Osteocyte (in vitro differentiated cells): Measurements from ENCODE around the gene FBXL7. TPM values are rescaled to one million over a fixed set of nuclear protein-coding genes. Genes with fewer than 3 reads are reported as not detected.

ENCODE experiments used
- DNase-seq: peaks from one replicate; pipeline ENCODE4 v3.0.0; 2021; ENCODE audit warnings: mixed read lengths; ENCODE audit not compliant: unreplicated experiment; ENCODE audit errors: extremely low spot score
- H3K27ac Mint-ChIP-seq: one replicate; pipeline ENCODE4 v1.8.0; 2021; ENCODE audit warnings: mild to moderate bottlenecking, mixed read lengths; ENCODE audit not compliant: unreplicated experiment
- H3K27me3 Mint-ChIP-seq: one replicate; pipeline ENCODE4 v1.8.0; 2021; ENCODE audit warnings: mixed read lengths; ENCODE audit not compliant: unreplicated experiment
- H3K36me3 Mint-ChIP-seq: one replicate; pipeline ENCODE4 v1.8.0; 2021; ENCODE audit warnings: mixed read lengths; ENCODE audit not compliant: unreplicated experiment
- H3K4me1 Mint-ChIP-seq: one replicate; pipeline ENCODE4 v1.8.0; 2021; ENCODE audit warnings: mixed read lengths; ENCODE audit not compliant: unreplicated experiment
- H3K4me3 Mint-ChIP-seq: one replicate; pipeline ENCODE4 v1.8.0; 2021; ENCODE audit warnings: mild to moderate bottlenecking, moderate library complexity, mixed read lengths; ENCODE audit not compliant: unreplicated experiment
- H3K9me3 Mint-ChIP-seq: one replicate; pipeline ENCODE4 v1.8.0; 2021; ENCODE audit warnings: mixed read lengths; ENCODE audit not compliant: unreplicated experiment
- CTCF ChIP-seq: fragments of 200-600 bp; sonication (generic); IDR thresholded peaks from 2 replicates; pipeline ENCODE4 v1.5.0; 2021; ENCODE audit warnings: antibody characterized with exemption, mild to moderate bottlenecking, moderate library complexity
- total RNA-seq: library from RNA; stranded (reverse); gene quantifications from 2 replicates; pipeline ENCODE4 v1.2.1, GENCODE V29; 2021

FBXL7 gene
- total RNA-seq, 1 donor from 2014 or later = 28.4 TPM

- no peak overlapping the region for H3K4me3 Mint-ChIP-seq
- no peaks in the 10 kb centered on the region for H3K4me1 Mint-ChIP-seq
- no peak for TF ChIP-seq CTCF
- H3K36me3 Mint-ChIP-seq = no peaks in the 10 kb centered on the region
- no peak for DNase-seq
- no peaks in the 10 kb centered on the region for H3K27me3 Mint-ChIP-seq
- H3K27ac Mint-ChIP-seq = no peak overlapping the region
- H3K9me3 Mint-ChIP-seq = no peaks in the 10 kb centered on the region
Measured at GRCh38 chr5:15897656-15898055, 397.7 kb downstream of the FBXL7 start.

GRCh38 chr5:15898641-15899040 lies 398.7 kb downstream of the FBXL7 start:
- no peak for DNase-seq
- no peaks in the 10 kb centered on the region for H3K36me3 Mint-ChIP-seq
- no peak for TF ChIP-seq CTCF
- H3K4me1 Mint-ChIP-seq = no peaks in the 10 kb centered on the region
- no peaks in the 10 kb centered on the region for H3K9me3 Mint-ChIP-seq
- no peak overlapping the region for H3K4me3 Mint-ChIP-seq
- no peak overlapping the region for H3K27ac Mint-ChIP-seq
- no peaks in the 10 kb centered on the region for H3K27me3 Mint-ChIP-seq

- TF ChIP-seq CTCF = no peak
- no peaks in the 10 kb centered on the region for H3K27me3 Mint-ChIP-seq
- no peaks in the 10 kb centered on the region for H3K9me3 Mint-ChIP-seq
- H3K4me3 Mint-ChIP-seq = no peak overlapping the region
- no peak for DNase-seq
- no peak overlapping the region for H3K27ac Mint-ChIP-seq
- H3K36me3 Mint-ChIP-seq = no peaks in the 10 kb centered on the region
- H3K4me1 Mint-ChIP-seq = no peaks in the 10 kb centered on the region
Measured at GRCh38 chr5:15899481-15899880, 399.5 kb downstream of the FBXL7 start.

GRCh38 chr5:15901151-15901550 lies 401.2 kb downstream of the FBXL7 start:
- no peak overlapping the region for H3K27ac Mint-ChIP-seq
- H3K36me3 Mint-ChIP-seq = no peaks in the 10 kb centered on the region
- H3K9me3 Mint-ChIP-seq = no peaks in the 10 kb centered on the region
- no peaks in the 10 kb centered on the region for H3K27me3 Mint-ChIP-seq
- H3K4me1 Mint-ChIP-seq = peaks cover 5% of the 10 kb centered on the region
- no peak for TF ChIP-seq CTCF
- DNase-seq = no peak
- no peak overlapping the region for H3K4me3 Mint-ChIP-seq

- Mint-ChIP-seq H3K4me1 (peaks cover 5% of the 10 kb centered on the region), H3K27ac (no peak overlapping the region), H3K4me3 (no peak overlapping the region), H3K27me3 (no peaks in the 10 kb centered on the region), H3K36me3 (no peaks in the 10 kb centered on the region), H3K9me3 (no peaks in the 10 kb centered on the region)
- no peak for DNase-seq
- TF ChIP-seq CTCF = no peak
Measured at GRCh38 chr5:15902066-15902465, 402.1 kb downstream of the FBXL7 start.
